CD4-positive, alpha-beta T cell treated with Interleukin-17A for 1 hour (primary cell): Measurements from ENCODE around the gene GTPBP3.

Experiments used
- DNase-seq: peaks from one replicate; pipeline ENCODE4 v3.0.0-alpha.2; 2020

GTPBP3 gene

GRCh38 chr19:17389957-17390664 is 52.8 kb downstream of the GTPBP3 start:
- no peak for DNase-seq

- DNase-seq, result peak; percentile 86
Measured at GRCh38 chr19:17390665-17391370, 53.5 kb downstream of the GTPBP3 start.

GRCh38 chr19:17391371-17392151 is 54.2 kb downstream of the GTPBP3 start:
- DNase-seq, result no peak
